Measurements from ENCODE around the gene PIGQ. TPM values are rescaled to one million over a fixed set of nuclear protein-coding genes. Genes with fewer than 3 reads are reported as not detected.

The PIGQ gene
- total and polyA plus RNA-seq, 2 of the 13 experiments (the other 11 are each of a cell fraction or from before 2014, with no cell fraction given): 7.7 to 19.7 TPM

DNA sequence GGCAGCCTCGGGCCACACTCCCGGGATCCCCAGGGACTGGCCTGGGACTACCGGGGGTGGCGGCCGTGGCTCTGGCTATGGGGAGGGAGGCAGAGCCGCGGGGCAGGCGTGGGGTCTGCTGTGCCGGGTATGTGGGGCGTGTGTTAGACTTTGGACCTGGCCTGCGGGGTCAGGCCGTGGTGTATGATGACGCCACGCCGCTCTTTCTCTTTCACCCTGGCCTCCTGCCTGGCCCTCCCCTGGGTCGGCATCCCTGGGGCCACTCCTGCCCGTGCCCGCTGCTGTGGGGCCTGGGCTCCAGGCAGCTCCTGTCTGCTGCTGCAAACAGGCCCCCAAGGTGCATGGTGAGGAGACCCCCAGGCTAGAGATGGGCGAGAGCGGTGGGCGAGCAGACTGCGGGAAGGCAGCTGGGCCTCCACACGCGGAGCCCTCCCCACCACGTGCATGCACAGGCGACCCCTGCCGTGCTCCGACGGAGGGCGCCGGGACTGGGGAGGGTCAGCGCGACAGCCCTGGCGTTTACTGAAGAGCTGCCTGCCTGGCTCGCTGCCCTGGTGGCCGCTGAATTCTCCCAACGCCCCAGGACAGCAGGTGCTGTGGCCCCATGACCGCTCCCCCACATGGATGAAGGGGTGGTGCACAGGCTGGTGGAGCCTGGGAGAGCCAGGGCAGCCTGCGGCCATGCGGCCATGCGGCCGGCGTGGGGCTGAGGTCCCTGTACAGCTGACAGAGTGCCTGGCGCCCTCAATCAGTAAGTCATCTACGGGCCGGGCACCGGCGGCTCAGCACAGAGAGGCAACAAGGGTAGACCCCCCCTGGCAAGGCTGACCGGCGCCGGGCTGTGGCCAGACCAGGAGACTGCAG lies 26.2 kb upstream of the PIGQ start (continued):
- TF ChIP-seq GATAD2A (CRISPR knock-in tag; IDR thresholded peaks at IDR 0.05): peak; percentile 89
- TF ChIP-seq SIN3A (IDR thresholded peaks at IDR 0.05; ENCODE audit: borderline replicate concordance, low read depth, low read length): peak; percentile 80; the same call in 1 of the 2 replicates
- peak; percentile 53; the same call in 1 of the 2 replicates for TF ChIP-seq HNRNPUL1 (IDR thresholded peaks at IDR 0.05; ENCODE audit: low read depth, low read length)

GRCh38 chr16:544517-544916 lies 25.3 kb upstream of the PIGQ start:
- ATAC-seq (no peak), FAIRE-seq (no peak), DNase-seq (ENCODE audit: low spot score) (no peak)
- Histone ChIP-seq H3K9me3 (ENCODE audit: low read length) (no peaks in the 10 kb centered on the region), H3K27me3 (ENCODE audit: control insufficient read depth in 1 of 2, insufficient read depth in 2 of 2, low read length in 2 of 2) (no peaks in the 10 kb centered on the region), H3K4me3 (replicated peaks in 1 of 3; ENCODE audit: insufficient read depth in 1 of 3, low read depth in 2 of 3, low read length in 3 of 3) (no peak overlapping the region), H3K4me2 (ENCODE audit: low read depth, low read length) (no peak overlapping the region), H3K9ac (ENCODE audit: insufficient read depth, low read depth, low read length) (no peak overlapping the region), H3K27ac (ENCODE audit: extremely low read length, insufficient read depth, low read length) (peak overlapping the region; percentile 85), H4K20me1 (ENCODE audit: insufficient read depth, low read length) (no peaks in the 10 kb centered on the region), H3K4me1 (ENCODE audit: insufficient read depth, low read length) (peaks cover 21% of the 10 kb centered on the region), H3K79me2 (ENCODE audit: insufficient read depth, low read length) (peaks cover 29% of the 10 kb centered on the region), H2AFZ (ENCODE audit: low read length) (no peak overlapping the region), H3K36me3 (replicated peaks in 1 of 2; ENCODE audit: control insufficient read depth in 1 of 2, insufficient read depth in 2 of 2, low read length in 2 of 2) (peaks cover 6 to 8% of the 10 kb centered on the region in 2 experiments; a peak in 2 of 5 replicates)
- intact Hi-C loops (cut with micrococcal nuclease; ENCODE audit: unreplicated experiment) (no loop called here), in situ Hi-C loops (cut with HindIII; ENCODE audit: extremely low pct_ligation_motif_present, low pct_unique_long_range_greater_than_20kb) (no loop called here)
- BruUV-seq (replicated peaks): no TSS peak
- CTCF ChIA-PET (ENCODE audit: low intra/inter-chr PET ratio, low total read pairs): no interaction called here
- POLR2A ChIA-PET: interaction anchor here (1.2 to 2.6 kb wide), 3 partner anchors 10 to 42 kb away, joined by 3 to 17 read pairs (median 4); no protein-coding TSS in a partner anchor
- WGBS (ENCODE audit: low lambda C conversion rate): 99% methylated on average over 45 of the region's 46 CpGs
- TF ChIP-seq ZKSCAN8 (CRISPR knock-in tag; IDR thresholded peaks at IDR 0.05; ENCODE audit: borderline replicate concordance) (no peak), ZNF143 (CRISPR knock-in tag; IDR thresholded peaks at IDR 0.05) (no peak), NFRKB (IDR thresholded peaks at IDR 0.05) (no peak), PRPF4 (IDR thresholded peaks at IDR 0.05; ENCODE audit: low read depth, low read length, poor library complexity, severe bottlenecking) (peak; percentile 13), ZNF446 (CRISPR knock-in tag; IDR thresholded peaks at IDR 0.05) (no peak), GATA4 (IDR thresholded peaks at IDR 0.05; ENCODE audit: borderline replicate concordance, low read depth) (no peak), KAT7 (CRISPR knock-in tag; IDR thresholded peaks at IDR 0.05; ENCODE audit: borderline replicate concordance) (no peak), GMEB2 (CRISPR knock-in tag; IDR thresholded peaks at IDR 0.05; ENCODE audit: low read depth) (no peak)
- TF ChIP-seq, protein P1, sequence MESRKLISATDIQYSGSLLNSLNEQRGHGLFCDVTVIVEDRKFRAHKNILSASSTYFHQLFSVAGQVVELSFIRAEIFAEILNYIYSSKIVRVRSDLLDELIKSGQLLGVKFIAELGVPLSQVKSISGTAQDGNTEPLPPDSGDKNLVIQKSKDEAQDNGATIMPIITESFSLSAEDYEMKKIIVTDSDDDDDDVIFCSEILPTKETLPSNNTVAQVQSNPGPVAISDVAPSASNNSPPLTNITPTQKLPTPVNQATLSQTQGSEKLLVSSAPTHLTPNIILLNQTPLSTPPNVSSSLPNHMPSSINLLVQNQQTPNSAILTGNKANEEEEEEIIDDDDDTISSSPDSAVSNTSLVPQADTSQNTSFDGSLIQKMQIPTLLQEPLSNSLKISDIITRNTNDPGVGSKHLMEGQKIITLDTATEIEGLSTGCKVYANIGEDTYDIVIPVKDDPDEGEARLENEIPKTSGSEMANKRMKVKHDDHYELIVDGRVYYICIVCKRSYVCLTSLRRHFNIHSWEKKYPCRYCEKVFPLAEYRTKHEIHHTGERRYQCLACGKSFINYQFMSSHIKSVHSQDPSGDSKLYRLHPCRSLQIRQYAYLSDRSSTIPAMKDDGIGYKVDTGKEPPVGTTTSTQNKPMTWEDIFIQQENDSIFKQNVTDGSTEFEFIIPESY (CRISPR knock-in tag; IDR thresholded peaks at IDR 0.05): no peak

Measured in HepG2 (cell line).